GM12891 (cell line): ENCODE results near the gene FBN2.

Experiments
- POLR2A ChIP-seq: IDR thresholded peaks from 2 replicates; pipeline ENCODE4 v1.6.1; 2011; ENCODE audit warnings: low read depth, low read length, control low read depth
- POLR2AphosphoS5 ChIP-seq: IDR thresholded peaks from 2 replicates; pipeline ENCODE4 v1.6.1; 2011; ENCODE audit warnings: low read depth, low read length, control low read depth
- SPI1 ChIP-seq: IDR thresholded peaks from 2 replicates; pipeline ENCODE4 v1.6.1; 2011; ENCODE audit warnings: low read depth, low read length, control low read depth
- TAF1 ChIP-seq: IDR thresholded peaks from 2 replicates; pipeline ENCODE4 v1.6.1; 2011; ENCODE audit warnings: low read depth, low read length, control low read depth

- TF ChIP-seq POLR2A (no peak), POLR2AphosphoS5 (no peak), SPI1 (no peak), TAF1 (no peak)
Measured at GRCh38 chr5:128259607-128260021, 278.4 kb downstream of the FBN2 start.
